ENCODE results near the gene PLCB4. TPM values are rescaled to one million over a fixed set of nuclear protein-coding genes. Genes with fewer than 3 reads are reported as not detected.

The PLCB4 gene
- total RNA-seq, 4 donors from 2014 or later: 2.3 to 3.9 (median 3.3) TPM

GRCh38 chr20:9492067-9492466 is 423.2 kb downstream of the PLCB4 start:
- no peak for TF ChIP-seq POLR2A (IDR thresholded peaks at IDR 0.05)
- TF ChIP-seq CTCF (IDR thresholded peaks at IDR 0.05 in 4 of 5, conservative IDR thresholded peaks at IDR 0.05 in 1 of 5): no peak
- in situ Hi-C loops (cut with MboI; ENCODE audit: low sequenced_read_pairs in 4 of 4): no loop called here
- Histone ChIP-seq H3K27ac (no peak overlapping the region), H3K36me3 (no peaks in the 10 kb centered on the region), H3K9me3 (no peaks in the 10 kb centered on the region), H3K4me1 (no peaks in the 10 kb centered on the region), H3K4me3 (no peak overlapping the region), H3K27me3 (no peaks in the 10 kb centered on the region)
- no peak for DNase-seq
- ATAC-seq: no peak
- intact Hi-C loops (cut with DNase I; ENCODE audit: low total_unique reads): no loop called here

DNA sequence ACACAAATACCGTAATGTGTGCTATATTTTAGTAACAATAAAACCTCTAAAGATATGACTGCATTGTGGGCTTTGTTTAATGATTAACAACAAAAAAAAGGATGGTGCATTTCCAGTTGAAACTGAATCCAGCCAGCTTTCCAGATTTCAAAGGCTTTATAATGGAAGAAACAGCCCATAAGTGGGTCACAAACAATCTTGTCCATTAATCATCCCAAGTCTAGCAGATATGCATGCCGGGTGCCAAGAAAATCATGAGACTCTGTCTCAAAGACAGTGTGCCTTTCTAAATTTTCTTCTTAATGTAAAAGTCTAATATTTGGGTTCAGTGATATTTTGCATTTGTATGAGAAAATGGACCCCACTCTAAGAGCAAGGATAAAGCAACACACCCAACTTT is 424.9 kb downstream of the PLCB4 start:
- in situ Hi-C loops (cut with MboI; ENCODE audit: low sequenced_read_pairs in 4 of 4) (no loop called here), intact Hi-C loops (cut with DNase I; ENCODE audit: low total_unique reads) (no loop called here)
- no peak for DNase-seq
- no peak for ATAC-seq
- Histone ChIP-seq H3K9me3 (no peaks in the 10 kb centered on the region), H3K4me1 (no peaks in the 10 kb centered on the region), H3K27ac (no peak overlapping the region), H3K4me3 (no peak overlapping the region), H3K27me3 (no peaks in the 10 kb centered on the region), H3K36me3 (no peaks in the 10 kb centered on the region)
- no peak for TF ChIP-seq CTCF (IDR thresholded peaks at IDR 0.05 in 4 of 5, conservative IDR thresholded peaks at IDR 0.05 in 1 of 5)
- TF ChIP-seq POLR2A (IDR thresholded peaks at IDR 0.05): no peak

GRCh38 chr20:9495701-9496100 is 426.8 kb downstream of the PLCB4 start:
- no peak overlapping the region for H3K4me3 ChIP-seq
- intact Hi-C loops (cut with DNase I; ENCODE audit: low total_unique reads): no loop called here
- H3K27ac ChIP-seq: no peak overlapping the region
- DNase-seq (no peak), ATAC-seq (no peak)
- no peaks in the 10 kb centered on the region for H3K4me1 ChIP-seq
- TF ChIP-seq POLR2A (IDR thresholded peaks at IDR 0.05) (no peak), CTCF (IDR thresholded peaks at IDR 0.05 in 4 of 5, conservative IDR thresholded peaks at IDR 0.05 in 1 of 5) (no peak)
- in situ Hi-C loops (cut with MboI; ENCODE audit: low sequenced_read_pairs in 4 of 4): no loop called here
- H3K9me3 ChIP-seq: no peaks in the 10 kb centered on the region
- no peaks in the 10 kb centered on the region for H3K27me3 ChIP-seq
- no peaks in the 10 kb centered on the region for H3K36me3 ChIP-seq

- H3K36me3 ChIP-seq: no peaks in the 10 kb centered on the region
- DNase-seq (no peak), ATAC-seq (no peak)
- H3K27me3 ChIP-seq: no peaks in the 10 kb centered on the region
- H3K4me1 ChIP-seq: no peaks in the 10 kb centered on the region
- no peaks in the 10 kb centered on the region for H3K9me3 ChIP-seq
- in situ Hi-C loops (cut with MboI; ENCODE audit: low sequenced_read_pairs in 4 of 4) (no loop called here), intact Hi-C loops (cut with DNase I; ENCODE audit: low total_unique reads) (no loop called here)
- H3K4me3 ChIP-seq: no peak overlapping the region
- TF ChIP-seq CTCF (IDR thresholded peaks at IDR 0.05 in 4 of 5, conservative IDR thresholded peaks at IDR 0.05 in 1 of 5) (no peak), POLR2A (IDR thresholded peaks at IDR 0.05) (no peak)
- H3K27ac ChIP-seq: no peak overlapping the region
Observed at GRCh38 chr20:9496155-9496554, 427.3 kb downstream of the PLCB4 start.

DNA sequence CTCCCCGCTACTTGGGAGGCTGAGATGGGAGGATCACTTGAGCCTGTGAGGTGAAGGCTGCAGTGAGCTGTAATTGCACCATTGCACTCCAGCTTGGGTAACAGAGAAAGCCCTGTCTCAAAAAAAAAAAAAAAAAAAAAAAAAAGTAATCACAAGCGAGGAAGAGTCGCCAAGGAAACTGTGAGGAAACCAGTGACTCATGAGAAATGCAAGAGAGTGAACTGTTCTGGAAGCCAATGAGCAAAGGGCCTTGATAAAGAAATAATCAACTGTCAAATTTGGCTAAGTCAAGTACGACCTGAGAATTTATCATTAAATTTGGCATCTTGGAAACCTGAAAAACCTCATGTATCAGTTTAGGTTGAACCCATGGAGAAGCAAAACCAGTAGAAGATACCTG is 429.4 kb downstream of the PLCB4 start:
- TF ChIP-seq POLR2A (IDR thresholded peaks at IDR 0.05) (no peak), CTCF (IDR thresholded peaks at IDR 0.05 in 4 of 5, conservative IDR thresholded peaks at IDR 0.05 in 1 of 5) (no peak)
- H3K9me3 ChIP-seq: no peaks in the 10 kb centered on the region
- in situ Hi-C loops (cut with MboI; ENCODE audit: low sequenced_read_pairs in 4 of 4): no loop called here
- intact Hi-C loops (cut with DNase I; ENCODE audit: low total_unique reads): no loop called here
- DNase-seq (no peak), ATAC-seq (no peak)
- no peaks in the 10 kb centered on the region for H3K27me3 ChIP-seq
- no peak overlapping the region for H3K27ac ChIP-seq
- H3K4me1 ChIP-seq: no peaks in the 10 kb centered on the region
- H3K4me3 ChIP-seq: no peak overlapping the region
- H3K36me3 ChIP-seq: no peaks in the 10 kb centered on the region

All from gastrocnemius medialis (tissue), 4 donors.